CD14-positive monocyte (primary cell): ENCODE measurements around the gene GNAS. TPM values are rescaled to one million over a fixed set of nuclear protein-coding genes. Genes with fewer than 3 reads are reported as not detected.
A peak's percentile ranks its signal among the peaks of the same experiment; 100 is the strongest.

Source experiments
- DNase-seq, 3 donors: peaks; one replicate each; pipeline ENCODE4 v3.0.0-alpha.2; 2011 to 2022
- H2AFZ ChIP-seq: 2 replicates; pipeline ENCODE4 v1.6.0; 2012; ENCODE audit warnings: mild to moderate bottlenecking, low read depth, low read length, inconsistent platforms; ENCODE audit not compliant: insufficient read depth, poor library complexity, severe bottlenecking
- H3K27ac ChIP-seq, 2 donors: 1 replicate in 1 of 2; 2 replicates in 1 of 2; pipeline ENCODE4 v1.5.1; 2012 to 2013; ENCODE audit warnings: low read length in 2 of 2, control low read depth in 1 of 2, inconsistent platforms in 1 of 2, low read depth in 1 of 2, mild to moderate bottlenecking in 1 of 2
- H3K27me3 ChIP-seq, 2 donors: one replicate each; pipeline versions ENCODE4 v1.6.0 to v1.6.1; 2011 to 2013; ENCODE audit warnings: low read length in 2 of 2; ENCODE audit not compliant: control insufficient read depth in 2 of 2, insufficient read depth in 2 of 2
- H3K36me3 ChIP-seq, 2 donors: replicated peaks in 1 of 2; 1 replicate in 1 of 2; 2 replicates in 1 of 2; pipeline versions ENCODE4 v1.5.1 to v1.6.1; 2012 to 2013; ENCODE audit warnings: low read length in 2 of 2, control low read depth in 1 of 2, inconsistent platforms in 1 of 2, mild to moderate bottlenecking in 1 of 2; ENCODE audit not compliant: insufficient read depth in 2 of 2, control insufficient read depth in 1 of 2
- H3K4me1 ChIP-seq, 2 donors: 1 replicate in 1 of 2; 2 replicates in 1 of 2; pipeline versions ENCODE4 v1.5.1 to v1.6.1; 2012 to 2013; ENCODE audit warnings: low read length in 2 of 2, control low read depth in 1 of 2, inconsistent platforms in 1 of 2, mild to moderate bottlenecking in 1 of 2, moderate library complexity in 1 of 2; ENCODE audit not compliant: insufficient read depth in 2 of 2, control insufficient read depth in 1 of 2
- H3K4me2 ChIP-seq: replicated peaks from 2 replicates; pipeline ENCODE3; 2012; ENCODE audit warnings: low read length, moderate library complexity, mild to moderate bottlenecking; ENCODE audit not compliant: poor library complexity, severe bottlenecking; ENCODE audit errors: extremely low read depth
- H3K4me3 ChIP-seq, 3 experiments: fragments of 200-600 bp in 1 of 3; sonication (generic) in 1 of 3; replicated peaks in 1 of 3; 1 replicate in 2 of 3; 2 replicates in 1 of 3; pipeline ENCODE4 v1.5.1; 2011 to 2013; ENCODE audit warnings: low read length in 3 of 3, mild to moderate bottlenecking in 3 of 3, control low read depth in 2 of 3, low read depth in 2 of 3, inconsistent platforms in 1 of 3, moderate library complexity in 1 of 3
- H3K79me2 ChIP-seq: 2 replicates; pipeline ENCODE4 v1.6.0; 2012; ENCODE audit warnings: mild to moderate bottlenecking, control low read depth, inconsistent platforms, low read length, moderate library complexity; ENCODE audit not compliant: insufficient read depth
- H3K9ac ChIP-seq: 2 replicates; pipeline ENCODE4 v1.6.0; 2017; ENCODE audit warnings: low read length, mild to moderate bottlenecking; ENCODE audit not compliant: insufficient read depth, poor library complexity, severe bottlenecking
- H3K9me3 ChIP-seq, 2 donors: replicated peaks in 1 of 2; 1 replicate in 1 of 2; 2 replicates in 1 of 2; pipeline versions ENCODE4 v1.5.1 to v1.6.1; 2012 to 2013; ENCODE audit warnings: low read length in 2 of 2, control low read depth in 1 of 2; ENCODE audit not compliant: control insufficient read depth in 1 of 2, insufficient read depth in 1 of 2
- H4K20me1 ChIP-seq: 2 replicates; pipeline ENCODE4 v1.6.0; 2012; ENCODE audit warnings: mild to moderate bottlenecking, low read length, control low read depth, moderate library complexity; ENCODE audit not compliant: insufficient read depth
- H3K27ac Mint-ChIP-seq, 7 donors: one replicate each; pipeline ENCODE4 v1.8.0; 2020; ENCODE audit warnings: mild to moderate bottlenecking in 7 of 7, mixed read lengths in 7 of 7, moderate library complexity in 6 of 7, inconsistent platforms in 2 of 7
- H3K27me3 Mint-ChIP-seq, 3 donors: one replicate each; pipeline ENCODE4 v1.8.0; 2021 to 2022; ENCODE audit warnings: low read depth in 3 of 3, mild to moderate bottlenecking in 3 of 3, mixed read lengths in 3 of 3, moderate library complexity in 3 of 3, inconsistent platforms in 1 of 3
- H3K36me3 Mint-ChIP-seq, 2 donors: one replicate each; pipeline ENCODE4 v1.8.0; 2020; ENCODE audit warnings: mixed read lengths in 2 of 2, inconsistent platforms in 1 of 2, mild to moderate bottlenecking in 1 of 2
- H3K4me1 Mint-ChIP-seq: one replicate; pipeline ENCODE4 v1.8.0; 2020; ENCODE audit warnings: mild to moderate bottlenecking, mixed read lengths
- H3K4me3 Mint-ChIP-seq, 2 donors: one replicate each; pipeline ENCODE4 v1.8.0; 2020; ENCODE audit warnings: mild to moderate bottlenecking in 2 of 2, mixed read lengths in 2 of 2, moderate library complexity in 1 of 2
- H3K9me3 Mint-ChIP-seq, 7 donors: one replicate each; pipeline ENCODE4 v1.8.0; 2020 to 2022; ENCODE audit warnings: mixed read lengths in 7 of 7, mild to moderate bottlenecking in 6 of 7, moderate library complexity in 6 of 7, inconsistent platforms in 2 of 7
- WGBS: methylation state at CpG from one replicate; pipeline ENCODE4 v1.1.5; 2013; ENCODE audit warnings: missing lambda C conversion rate; ENCODE audit not compliant: insufficient coverage; 5-methylcytosine and 5-hydroxymethylcytosine counted together
- intact Hi-C, 2 donors: fragments of 100-400 bp; cut with micrococcal nuclease; formaldehyde crosslinking; loops; one replicate each; pipeline versions ENCODE4 v1.15.0 to v1.15.1; 2023
- polyA plus RNA-seq, 3 donors: library from polyadenylated mRNA; depleted of rRNA in 1 of 3; unstranded in 2 of 3; stranded (reverse) in 1 of 3; fragments of 300-500 nt in 2 of 3; fragments of >200 nt in 1 of 3; fragmentation: Illumina TruSeq in 2 of 3; gene quantifications; 1 replicate in 2 of 3; 2 replicates in 1 of 3; pipeline ENCODE4 v1.2.3, GENCODE V29; 2012 to 2021
- TF ChIP-seq, protein P1 (sequence below): fragments of 200-600 bp; IDR thresholded peaks from one replicate; pipeline ENCODE4 v1.8.0; 2022; ENCODE audit warnings: antibody characterized with exemption, mild to moderate bottlenecking

Gene GNAS
- polyA plus RNA-seq, 3 donors, result 109 to 1,105 (median 124) TPM

DNA sequence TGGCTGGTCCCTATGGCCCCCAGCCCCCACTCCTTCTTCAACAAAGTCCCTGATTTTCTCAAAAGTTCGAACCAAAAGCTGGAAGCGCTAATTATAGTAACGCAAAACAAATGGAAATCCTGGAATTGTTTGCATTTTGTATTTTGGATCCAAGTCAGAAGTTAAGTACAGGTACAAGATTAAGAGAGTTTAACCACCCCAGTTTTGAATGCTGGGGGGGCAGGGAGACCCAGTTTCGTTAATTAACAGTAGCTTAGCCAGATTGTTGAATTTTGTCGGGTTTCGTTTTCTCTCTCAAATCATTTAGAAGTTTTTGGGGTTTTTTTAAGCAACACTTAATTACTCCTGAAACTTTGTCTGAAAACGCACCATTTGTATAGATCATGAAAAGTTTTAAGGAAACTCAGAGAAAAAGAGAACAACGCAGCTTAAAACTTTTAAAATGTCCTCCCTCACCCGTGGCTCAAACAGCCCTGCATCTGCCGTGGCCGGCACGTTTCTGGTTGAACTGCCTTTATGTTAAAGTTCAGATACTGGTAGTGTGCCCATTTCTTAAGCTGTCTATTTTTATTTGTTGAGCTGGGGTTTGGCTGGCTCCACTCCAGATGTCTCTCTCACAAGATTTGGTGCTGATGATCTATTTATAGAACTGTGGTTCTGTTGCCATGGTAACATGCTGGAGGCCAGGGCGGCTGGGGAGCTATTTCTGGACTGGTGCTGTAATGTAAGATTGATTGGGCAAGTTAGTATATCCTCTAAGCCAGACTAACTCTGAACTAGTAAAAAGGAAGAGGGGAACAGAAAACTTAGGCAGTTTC is 55.0 kb downstream of the GNAS start:
- Mint-ChIP-seq H3K4me3 (peak overlapping the region; percentile 88 to 96), H3K4me1 (peaks cover 40% of the 10 kb centered on the region), H3K27ac (peak overlapping the region; percentile 96 to 100 (median 99)), H3K36me3 (peaks cover 64 to 74% of the 10 kb centered on the region in 2 donors), H3K27me3 (peaks cover 0 to 3% (median 0%) of the 10 kb centered on the region in 3 donors), H3K9me3 (no peaks in the 10 kb centered on the region)
- peak overlapping the region; percentile 39 for H3K9ac ChIP-seq
- peak overlapping the region; percentile 36 to 76 (median 65) for H3K4me3 ChIP-seq
- H3K79me2 ChIP-seq, result peaks cover 33% of the 10 kb centered on the region
- no peak overlapping the region for H2AFZ ChIP-seq
- H3K9me3 ChIP-seq, result no peaks in the 10 kb centered on the region
- peaks cover 28 to 32% of the 10 kb centered on the region in 2 donors for H3K4me1 ChIP-seq
- H3K27ac ChIP-seq, result peak overlapping the region; percentile 89 to 91
- intact Hi-C loops, result loop anchor here (1.0 to 10.0 kb wide), 3 partner anchors 15 to 253 kb away; partner anchors contain the start of genes CTSZ (in 1 of the 2) and STX16 (in 1 of the 2)
- H4K20me1 ChIP-seq, result peaks cover 20% of the 10 kb centered on the region
- H3K36me3 ChIP-seq, result peaks cover 60 to 70% of the 10 kb centered on the region in 2 donors
- peak; percentile 90 to 97 (median 93) for DNase-seq
- TF ChIP-seq, protein P1, sequence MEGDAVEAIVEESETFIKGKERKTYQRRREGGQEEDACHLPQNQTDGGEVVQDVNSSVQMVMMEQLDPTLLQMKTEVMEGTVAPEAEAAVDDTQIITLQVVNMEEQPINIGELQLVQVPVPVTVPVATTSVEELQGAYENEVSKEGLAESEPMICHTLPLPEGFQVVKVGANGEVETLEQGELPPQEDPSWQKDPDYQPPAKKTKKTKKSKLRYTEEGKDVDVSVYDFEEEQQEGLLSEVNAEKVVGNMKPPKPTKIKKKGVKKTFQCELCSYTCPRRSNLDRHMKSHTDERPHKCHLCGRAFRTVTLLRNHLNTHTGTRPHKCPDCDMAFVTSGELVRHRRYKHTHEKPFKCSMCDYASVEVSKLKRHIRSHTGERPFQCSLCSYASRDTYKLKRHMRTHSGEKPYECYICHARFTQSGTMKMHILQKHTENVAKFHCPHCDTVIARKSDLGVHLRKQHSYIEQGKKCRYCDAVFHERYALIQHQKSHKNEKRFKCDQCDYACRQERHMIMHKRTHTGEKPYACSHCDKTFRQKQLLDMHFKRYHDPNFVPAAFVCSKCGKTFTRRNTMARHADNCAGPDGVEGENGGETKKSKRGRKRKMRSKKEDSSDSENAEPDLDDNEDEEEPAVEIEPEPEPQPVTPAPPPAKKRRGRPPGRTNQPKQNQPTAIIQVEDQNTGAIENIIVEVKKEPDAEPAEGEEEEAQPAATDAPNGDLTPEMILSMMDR, result no peak
- 41% methylated on average over 3 of the region's 13 CpGs for WGBS
- H3K27me3 ChIP-seq, result no peaks in the 10 kb centered on the region
- peak overlapping the region; percentile 77 for H3K4me2 ChIP-seq

DNA sequence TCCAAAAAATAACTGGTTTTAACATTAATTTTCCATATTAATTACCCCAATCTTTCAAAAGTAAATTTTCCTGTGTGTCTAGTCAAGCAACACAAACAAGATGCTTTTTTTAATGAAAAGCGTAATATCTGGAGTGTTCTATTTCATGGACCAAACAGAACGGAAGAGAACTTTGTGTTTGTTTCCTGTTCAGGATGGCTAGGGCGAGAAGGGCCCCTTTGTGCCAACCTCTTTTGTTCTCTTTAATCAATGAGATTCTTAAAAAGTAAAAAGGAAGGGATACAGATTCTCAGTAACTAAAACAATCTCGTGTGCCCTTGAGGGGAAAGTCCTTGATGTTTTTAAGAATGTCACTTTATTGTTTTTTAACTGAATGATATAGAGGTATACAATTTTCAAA is 55.7 kb downstream of the GNAS start:
- no peaks in the 10 kb centered on the region for H3K27me3 ChIP-seq
- peaks cover 26% of the 10 kb centered on the region for H3K79me2 ChIP-seq
- H3K9me3 ChIP-seq, result no peaks in the 10 kb centered on the region
- H3K36me3 ChIP-seq, result peaks cover 60 to 64% of the 10 kb centered on the region in 2 donors
- H3K36me3 Mint-ChIP-seq, result peaks cover 63 to 71% of the 10 kb centered on the region in 2 donors
- H3K27me3 Mint-ChIP-seq, result peaks cover 0 to 3% (median 0%) of the 10 kb centered on the region in 3 donors
- DNase-seq, result no peak
- intact Hi-C loops, result loop anchor here (5.0 to 10.0 kb wide), 2 partner anchors 99 to 253 kb away; partner anchors contain the start of genes CTSZ (in 1 of the 2) and STX16 (in 1 of the 2)
- peak overlapping the region in 1 of 3 experiments; percentile 76 for H3K4me3 ChIP-seq
- no CpG with 5 or more reads among the region's 4 CpGs for WGBS
- H3K9ac ChIP-seq, result no peak overlapping the region
- peak overlapping the region; percentile 88 to 96 for H3K4me3 Mint-ChIP-seq
- TF ChIP-seq, protein P1, result no peak
- no peak overlapping the region for H2AFZ ChIP-seq
- peak overlapping the region; percentile 77 for H3K4me2 ChIP-seq
- H4K20me1 ChIP-seq, result peaks cover 13% of the 10 kb centered on the region
- H3K9me3 Mint-ChIP-seq, result no peaks in the 10 kb centered on the region
- H3K27ac ChIP-seq, result peak overlapping the region; percentile 89 to 91
- H3K4me1 Mint-ChIP-seq, result peaks cover 40% of the 10 kb centered on the region
- peak overlapping the region; percentile 96 to 100 (median 99) for H3K27ac Mint-ChIP-seq
- H3K4me1 ChIP-seq, result peaks cover 28 to 32% of the 10 kb centered on the region in 2 donors
